Liver (tissue), 9 donors: ENCODE data around the gene MAST2. TPM values are rescaled to one million over a fixed set of nuclear protein-coding genes. Genes with fewer than 3 reads are reported as not detected.

ENCODE experiments used
- DNase-seq: peaks from one replicate; pipeline ENCODE4 v3.0.0-alpha.2; 2017; ENCODE audit warnings: low spot score
- H3K27ac ChIP-seq, 2 donors: one replicate each; pipeline ENCODE4 v1.7.0; 2013; ENCODE audit warnings: inconsistent platforms in 2 of 2, low read length in 2 of 2, control low read depth in 1 of 2, low read depth in 1 of 2, mild to moderate bottlenecking in 1 of 2
- H3K27me3 ChIP-seq, 4 donors: one replicate each; pipeline versions ENCODE4 v1.6.1 to v1.7.0; 2013; ENCODE audit warnings: low read length in 3 of 4, inconsistent platforms in 1 of 4, mild to moderate bottlenecking in 1 of 4, moderate library complexity in 1 of 4; ENCODE audit not compliant: control insufficient read depth in 4 of 4, insufficient read depth in 4 of 4
- H3K36me3 ChIP-seq, 4 donors: one replicate each; pipeline versions ENCODE4 v1.6.1 to v1.7.0; 2013; ENCODE audit warnings: low read length in 3 of 4, mild to moderate bottlenecking in 3 of 4, low read depth in 1 of 4, moderate library complexity in 1 of 4; ENCODE audit not compliant: control insufficient read depth in 4 of 4, insufficient read depth in 3 of 4
- H3K4me1 ChIP-seq, 4 donors: one replicate each; pipeline versions ENCODE4 v1.6.1 to v1.7.0; 2013; ENCODE audit warnings: low read length in 3 of 4, mild to moderate bottlenecking in 3 of 4, moderate library complexity in 1 of 4; ENCODE audit not compliant: control insufficient read depth in 4 of 4, insufficient read depth in 4 of 4
- H3K4me3 ChIP-seq, 3 donors: one replicate each; pipeline versions ENCODE4 v1.6.1 to v1.7.0; 2013; ENCODE audit warnings: low read length in 3 of 3, control low read depth in 1 of 3, low read depth in 1 of 3, mild to moderate bottlenecking in 1 of 3
- H3K9ac ChIP-seq, 2 donors: one replicate each; pipeline ENCODE4 v1.7.0; 2013; ENCODE audit warnings: low read length in 2 of 2, mild to moderate bottlenecking in 2 of 2, moderate library complexity in 2 of 2, control low read depth in 1 of 2, low read depth in 1 of 2
- H3K9me3 ChIP-seq, 4 donors: one replicate each; pipeline versions ENCODE4 v1.6.1 to v1.7.0; 2013; ENCODE audit warnings: low read length in 3 of 4; ENCODE audit not compliant: control insufficient read depth in 4 of 4
- EGR1 ChIP-seq, 2 donors: IDR thresholded peaks; 2 replicates each; pipeline ENCODE4 v1.6.1; 2016 to 2018; ENCODE audit warnings: antibody characterized with exemption in 2 of 2, low read depth in 2 of 2
- FOXA1 ChIP-seq: IDR thresholded peaks from 2 replicates; pipeline ENCODE4 v1.6.1; 2016; ENCODE audit warnings: antibody characterized with exemption
- FOXA2 ChIP-seq: IDR thresholded peaks from 2 replicates; pipeline ENCODE4 v1.6.1; 2016; ENCODE audit warnings: antibody characterized with exemption
- GABPA ChIP-seq, 2 donors: IDR thresholded peaks in 1 of 2; conservative IDR thresholded peaks in 1 of 2; 2 replicates each; pipeline ENCODE4 v1.6.1; 2016; ENCODE audit warnings: antibody characterized with exemption in 2 of 2, mild to moderate bottlenecking in 1 of 2, moderate library complexity in 1 of 2
- HNF4A ChIP-seq, 2 donors: conservative IDR thresholded peaks; 2 replicates each; pipeline ENCODE4 v1.6.1; 2016; ENCODE audit warnings: antibody characterized with exemption in 2 of 2, mild to moderate bottlenecking in 2 of 2
- HNF4G ChIP-seq: IDR thresholded peaks from 2 replicates; pipeline ENCODE4 v1.6.1; 2016; ENCODE audit warnings: antibody characterized with exemption
- JUND ChIP-seq, 2 donors: IDR thresholded peaks; 2 replicates each; pipeline ENCODE4 v1.6.1; 2016; ENCODE audit warnings: antibody characterized with exemption in 2 of 2
- MAX ChIP-seq: IDR thresholded peaks from 2 replicates; pipeline ENCODE4 v1.6.1; 2016; ENCODE audit warnings: antibody characterized with exemption
- NR2F2 ChIP-seq: IDR thresholded peaks from 2 replicates; pipeline ENCODE4 v1.6.1; 2016; ENCODE audit warnings: antibody characterized with exemption
- RAD21 ChIP-seq, 2 donors: IDR thresholded peaks; 2 replicates each; pipeline ENCODE4 v1.6.1; 2016; ENCODE audit warnings: antibody characterized with exemption in 2 of 2, mild to moderate bottlenecking in 2 of 2
- REST ChIP-seq: IDR thresholded peaks from 2 replicates; pipeline ENCODE4 v1.6.1; 2016; ENCODE audit warnings: antibody characterized with exemption, mild to moderate bottlenecking
- RXRA ChIP-seq, 2 donors: IDR thresholded peaks; 2 replicates each; pipeline ENCODE4 v1.6.1; 2017 to 2018; ENCODE audit warnings: antibody characterized with exemption in 2 of 2, mild to moderate bottlenecking in 1 of 2
- SP1 ChIP-seq: IDR thresholded peaks from 2 replicates; pipeline ENCODE4 v1.6.1; 2018; ENCODE audit warnings: antibody characterized with exemption, mild to moderate bottlenecking
- TAF1 ChIP-seq: conservative IDR thresholded peaks from 2 replicates; pipeline ENCODE4 v1.6.1; 2016; ENCODE audit warnings: antibody characterized with exemption, mild to moderate bottlenecking
- YY1 ChIP-seq: IDR thresholded peaks from 2 replicates; pipeline ENCODE4 v1.6.1; 2016; ENCODE audit warnings: antibody characterized with exemption, mild to moderate bottlenecking
- ZBTB33 ChIP-seq: IDR thresholded peaks from 2 replicates; pipeline ENCODE4 v1.6.1; 2016; ENCODE audit warnings: antibody characterized with exemption
- WGBS: extraction: QIAGEN DNeasy Blood & Tissue Kit; methylation state at CpG from one replicate; pipeline ENCODE4 v1.1.7; 2013; 5-methylcytosine and 5-hydroxymethylcytosine counted together
- polyA plus RNA-seq, 2 donors: library from polyadenylated mRNA; stranded (reverse) in 1 of 2; unstranded in 1 of 2; fragments of 200-250 nt in 1 of 2; fragments of >200 nt in 1 of 2; fragmentation: Nextera tagmentation in 1 of 2; extraction: Ambion mirVana in 1 of 2; gene quantifications; one replicate each; pipeline versions ENCODE4 v1.2.1 to v1.2.3, GENCODE V29; 2013 to 2015
- total RNA-seq, 2 donors: library from RNA; depleted of rRNA; stranded (reverse); fragments of >200 nt; gene quantifications; one replicate each; pipeline ENCODE4 v1.2.3, GENCODE V29; 2014
- TF ChIP-seq, protein P1 (sequence below): fragments of 150-350 bp; IDR thresholded peaks from 2 replicates; pipeline ENCODE4 v1.5.1; 2017; ENCODE audit warnings: improper control_type of control experiment, low read depth, low read length; ENCODE audit not compliant: missing input control
- TF ChIP-seq, protein P2 (sequence below): IDR thresholded peaks from 2 replicates; pipeline ENCODE4 v1.6.1; 2016; ENCODE audit warnings: antibody characterized with exemption
- donor health status: healthy.
- donor health status: healthy.
- donor health status: healthy.
- donor health status: healthy.
- donor health status: healthy.

The MAST2 gene
- total and polyA plus RNA-seq, 4 donors: 4.8 to 9.6 (median 5.7) TPM

- TF ChIP-seq NR2F2 (no peak), TAF1 (no peak), MAX (no peak), GABPA (IDR thresholded peaks at IDR 0.05 in 1 of 2, conservative IDR thresholded peaks at IDR 0.05 in 1 of 2) (no peak), EGR1 (IDR thresholded peaks at IDR 0.05; ENCODE audit: low read depth in 2 of 2) (no peak), SP1 (no peak), REST (no peak), HNF4G (no peak), JUND (IDR thresholded peaks at IDR 0.05) (no peak), RAD21 (IDR thresholded peaks at IDR 0.05) (no peak), ZBTB33 (no peak), HNF4A (conservative IDR thresholded peaks at IDR 0.05) (no peak), FOXA2 (no peak), RXRA (IDR thresholded peaks at IDR 0.05) (no peak), YY1 (no peak), FOXA1 (no peak)
- TF ChIP-seq, protein P1, sequence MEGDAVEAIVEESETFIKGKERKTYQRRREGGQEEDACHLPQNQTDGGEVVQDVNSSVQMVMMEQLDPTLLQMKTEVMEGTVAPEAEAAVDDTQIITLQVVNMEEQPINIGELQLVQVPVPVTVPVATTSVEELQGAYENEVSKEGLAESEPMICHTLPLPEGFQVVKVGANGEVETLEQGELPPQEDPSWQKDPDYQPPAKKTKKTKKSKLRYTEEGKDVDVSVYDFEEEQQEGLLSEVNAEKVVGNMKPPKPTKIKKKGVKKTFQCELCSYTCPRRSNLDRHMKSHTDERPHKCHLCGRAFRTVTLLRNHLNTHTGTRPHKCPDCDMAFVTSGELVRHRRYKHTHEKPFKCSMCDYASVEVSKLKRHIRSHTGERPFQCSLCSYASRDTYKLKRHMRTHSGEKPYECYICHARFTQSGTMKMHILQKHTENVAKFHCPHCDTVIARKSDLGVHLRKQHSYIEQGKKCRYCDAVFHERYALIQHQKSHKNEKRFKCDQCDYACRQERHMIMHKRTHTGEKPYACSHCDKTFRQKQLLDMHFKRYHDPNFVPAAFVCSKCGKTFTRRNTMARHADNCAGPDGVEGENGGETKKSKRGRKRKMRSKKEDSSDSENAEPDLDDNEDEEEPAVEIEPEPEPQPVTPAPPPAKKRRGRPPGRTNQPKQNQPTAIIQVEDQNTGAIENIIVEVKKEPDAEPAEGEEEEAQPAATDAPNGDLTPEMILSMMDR: no peak
- TF ChIP-seq, protein P2, sequence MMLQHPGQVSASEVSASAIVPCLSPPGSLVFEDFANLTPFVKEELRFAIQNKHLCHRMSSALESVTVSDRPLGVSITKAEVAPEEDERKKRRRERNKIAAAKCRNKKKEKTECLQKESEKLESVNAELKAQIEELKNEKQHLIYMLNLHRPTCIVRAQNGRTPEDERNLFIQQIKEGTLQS: no peak
- no peak for DNase-seq
- Histone ChIP-seq H3K9me3 (no peaks in the 10 kb centered on the region), H3K36me3 (no peaks in the 10 kb centered on the region), H3K27me3 (no peaks in the 10 kb centered on the region), H3K4me1 (peaks cover 0 to 2% (median under 1%) of the 10 kb centered on the region in 4 donors), H3K9ac (no peak overlapping the region), H3K4me3 (no peak overlapping the region), H3K27ac (no peak overlapping the region)
- WGBS: 85% methylated on average over 4 of the region's 4 CpGs
Measured at GRCh38 chr1:45879885-45880598, 76.6 kb downstream of the MAST2 start.
